Lung (tissue), 12 donors: ENCODE measurements around the gene HNRNPC. TPM values are rescaled to one million over a fixed set of nuclear protein-coding genes. Genes with fewer than 3 reads are reported as not detected.

Experiments
- ATAC-seq: fragments of 200-7000 bp; cut with Tn5 transposase; one replicate; pipeline ENCODE4 v1.9.1; 2020; ENCODE audit warnings: moderate number of reproducible peaks; ENCODE audit not compliant: insufficient read depth, low FRiP score
- DNase-seq, 3 donors: peaks; one replicate each; pipeline ENCODE4 v3.0.0-alpha.2; 2013 to 2017
- H3K27ac ChIP-seq, 2 donors: one replicate each; pipeline ENCODE4 v1.5.1; 2013; ENCODE audit warnings: mild to moderate bottlenecking in 2 of 2, moderate library complexity in 2 of 2, control low read depth in 1 of 2, inconsistent platforms in 1 of 2, low read depth in 1 of 2, low read length in 1 of 2
- H3K27me3 ChIP-seq, 3 donors: one replicate each; pipeline ENCODE4 v1.5.1; 2013; ENCODE audit warnings: low read length in 2 of 3; ENCODE audit not compliant: control insufficient read depth in 3 of 3, insufficient read depth in 3 of 3
- H3K36me3 ChIP-seq, 4 donors: one replicate each; pipeline ENCODE4 v1.5.1; 2013; ENCODE audit warnings: low read length in 4 of 4, mild to moderate bottlenecking in 1 of 4, moderate library complexity in 1 of 4; ENCODE audit not compliant: control insufficient read depth in 4 of 4, insufficient read depth in 4 of 4
- H3K4me1 ChIP-seq, 5 donors: one replicate each; pipeline ENCODE4 v1.5.1; 2013; ENCODE audit warnings: low read length in 5 of 5, mild to moderate bottlenecking in 2 of 5, moderate library complexity in 1 of 5; ENCODE audit not compliant: control insufficient read depth in 5 of 5, insufficient read depth in 5 of 5
- H3K4me3 ChIP-seq: one replicate; pipeline ENCODE4 v1.5.1; 2013; ENCODE audit warnings: mild to moderate bottlenecking, control low read depth, moderate library complexity
- H3K9ac ChIP-seq, 2 donors: one replicate each; pipeline ENCODE4 v1.5.1; 2013; ENCODE audit warnings: low read length in 2 of 2, control low read depth in 1 of 2; ENCODE audit not compliant: insufficient read depth in 1 of 2
- H3K9me3 ChIP-seq, 4 donors: one replicate each; pipeline ENCODE4 v1.5.1; 2013; ENCODE audit warnings: low read length in 3 of 4, mild to moderate bottlenecking in 1 of 4, moderate library complexity in 1 of 4; ENCODE audit not compliant: control insufficient read depth in 4 of 4, insufficient read depth in 3 of 4
- WGBS, 2 donors: extraction: QIAGEN DNeasy Blood & Tissue Kit; methylation state at CpG; one replicate each; pipeline ENCODE4 v1.1.7; 2013; 5-methylcytosine and 5-hydroxymethylcytosine counted together
- polyA plus RNA-seq, 2 donors: library from polyadenylated mRNA; stranded (reverse); fragments of 200-250 nt; gene quantifications; one replicate each; pipeline ENCODE4 v1.2.1, GENCODE V29; 2013
- total RNA-seq, 2 donors: library from RNA; depleted of rRNA in 1 of 2; stranded (reverse); fragments of >200 nt in 1 of 2; gene quantifications; one replicate each; pipeline ENCODE4 v1.2.1, GENCODE V29; 2014 to 2021
- TF ChIP-seq, protein P1 (sequence below): IDR thresholded peaks from 2 replicates; pipeline ENCODE4 v1.5.1; 2012; ENCODE audit warnings: mild to moderate bottlenecking; ENCODE audit errors: control extremely low read depth, extremely low read depth
- donor health status: control.
- donor health status: control.
- donor health status: Bipolar disorder and iron deficiency.
- donor health status: healthy.
- donor health status: DM: yes; HTN: yes; CAD: no.

HNRNPC gene
- total and polyA plus RNA-seq, 4 donors: 302 to 589 (median 542) TPM

DNA sequence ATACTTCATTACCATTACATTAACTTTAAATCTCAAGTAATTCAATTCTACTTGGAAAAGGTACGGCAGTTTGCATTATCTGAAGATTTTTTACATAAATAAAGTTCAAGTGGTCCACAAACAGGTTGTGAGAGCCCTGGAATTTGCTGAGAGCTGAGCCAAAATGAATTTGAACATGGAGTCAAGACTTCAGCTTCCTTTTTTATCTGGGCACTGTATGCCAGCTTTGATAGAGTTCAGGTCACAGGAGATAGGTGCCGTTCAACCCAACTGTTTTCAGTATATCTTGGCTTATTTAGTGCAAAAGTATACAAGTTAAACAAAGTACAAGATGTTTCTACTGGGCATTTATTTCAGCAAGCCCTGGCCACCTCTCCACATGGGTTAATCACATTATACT is 28.8 kb downstream of the HNRNPC start:
- TF ChIP-seq, protein P1, sequence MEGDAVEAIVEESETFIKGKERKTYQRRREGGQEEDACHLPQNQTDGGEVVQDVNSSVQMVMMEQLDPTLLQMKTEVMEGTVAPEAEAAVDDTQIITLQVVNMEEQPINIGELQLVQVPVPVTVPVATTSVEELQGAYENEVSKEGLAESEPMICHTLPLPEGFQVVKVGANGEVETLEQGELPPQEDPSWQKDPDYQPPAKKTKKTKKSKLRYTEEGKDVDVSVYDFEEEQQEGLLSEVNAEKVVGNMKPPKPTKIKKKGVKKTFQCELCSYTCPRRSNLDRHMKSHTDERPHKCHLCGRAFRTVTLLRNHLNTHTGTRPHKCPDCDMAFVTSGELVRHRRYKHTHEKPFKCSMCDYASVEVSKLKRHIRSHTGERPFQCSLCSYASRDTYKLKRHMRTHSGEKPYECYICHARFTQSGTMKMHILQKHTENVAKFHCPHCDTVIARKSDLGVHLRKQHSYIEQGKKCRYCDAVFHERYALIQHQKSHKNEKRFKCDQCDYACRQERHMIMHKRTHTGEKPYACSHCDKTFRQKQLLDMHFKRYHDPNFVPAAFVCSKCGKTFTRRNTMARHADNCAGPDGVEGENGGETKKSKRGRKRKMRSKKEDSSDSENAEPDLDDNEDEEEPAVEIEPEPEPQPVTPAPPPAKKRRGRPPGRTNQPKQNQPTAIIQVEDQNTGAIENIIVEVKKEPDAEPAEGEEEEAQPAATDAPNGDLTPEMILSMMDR: no peak
- no peak overlapping the region for H3K9ac ChIP-seq

DNA sequence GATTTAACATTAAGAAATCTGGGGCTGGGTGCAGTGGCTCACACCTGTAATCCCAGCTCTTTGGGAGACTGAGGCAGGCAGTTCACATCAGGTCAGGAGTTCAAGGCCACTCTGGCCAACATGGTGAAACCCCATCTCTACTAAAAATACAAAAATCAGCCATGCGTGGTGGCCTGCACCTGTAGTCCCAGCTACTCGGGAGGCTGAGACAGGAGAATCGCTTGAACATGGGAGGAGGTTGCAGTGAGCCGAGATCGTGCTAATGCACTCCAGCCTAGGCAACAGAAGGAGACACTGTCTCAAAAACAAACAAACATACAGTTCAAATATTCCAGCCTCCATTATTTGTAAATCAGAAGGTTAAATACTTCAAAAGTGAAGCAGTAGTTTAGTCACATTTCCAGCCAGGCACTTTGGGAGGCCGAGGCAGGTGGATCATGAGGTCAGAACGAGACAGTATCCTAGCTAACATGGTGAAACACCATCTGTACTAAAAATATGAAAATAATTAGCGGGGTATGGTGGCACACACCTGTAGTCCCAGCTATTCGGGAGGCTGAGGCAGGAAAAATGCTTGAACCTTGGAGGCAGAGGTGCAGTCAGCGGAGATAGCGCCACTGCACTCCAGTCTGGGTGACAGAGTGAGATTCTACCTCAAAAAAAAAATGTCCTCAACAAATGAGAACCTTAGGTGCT is 30.3 kb downstream of the HNRNPC start:
- Histone ChIP-seq H3K36me3 (peaks cover 9 to 46% (median 16%) of the 10 kb centered on the region in 4 donors), H3K27me3 (no peaks in the 10 kb centered on the region), H3K9me3 (no peaks in the 10 kb centered on the region), H3K9ac (no peak overlapping the region), H3K27ac (no peak overlapping the region), H3K4me3 (no peak overlapping the region), H3K4me1 (peaks cover 0 to 7% (median 0%) of the 10 kb centered on the region in 5 donors)
- no peak for ATAC-seq
- DNase-seq: no peak
- TF ChIP-seq, protein P1: no peak
- 89 to 94% methylated on average over 11 of the region's 11 CpGs for WGBS, 2 donors

More for the DNA sequence above, 28.8 kb downstream of the HNRNPC start:
- no peaks in the 10 kb centered on the region for H3K27me3 ChIP-seq
- H3K9me3 ChIP-seq: no peaks in the 10 kb centered on the region
- H3K36me3 ChIP-seq: peaks cover 8 to 42% (median 18%) of the 10 kb centered on the region in 4 donors
- peak in 1 of 3 donors; percentile 35 for DNase-seq
- no peak overlapping the region for H3K4me3 ChIP-seq
- WGBS, 2 donors: 62 to 80% methylated on average over 2 of the region's 2 CpGs
- no peak overlapping the region for H3K27ac ChIP-seq
- peaks cover 0 to 7% (median 0%) of the 10 kb centered on the region in 5 donors for H3K4me1 ChIP-seq
- no peak for ATAC-seq

DNA sequence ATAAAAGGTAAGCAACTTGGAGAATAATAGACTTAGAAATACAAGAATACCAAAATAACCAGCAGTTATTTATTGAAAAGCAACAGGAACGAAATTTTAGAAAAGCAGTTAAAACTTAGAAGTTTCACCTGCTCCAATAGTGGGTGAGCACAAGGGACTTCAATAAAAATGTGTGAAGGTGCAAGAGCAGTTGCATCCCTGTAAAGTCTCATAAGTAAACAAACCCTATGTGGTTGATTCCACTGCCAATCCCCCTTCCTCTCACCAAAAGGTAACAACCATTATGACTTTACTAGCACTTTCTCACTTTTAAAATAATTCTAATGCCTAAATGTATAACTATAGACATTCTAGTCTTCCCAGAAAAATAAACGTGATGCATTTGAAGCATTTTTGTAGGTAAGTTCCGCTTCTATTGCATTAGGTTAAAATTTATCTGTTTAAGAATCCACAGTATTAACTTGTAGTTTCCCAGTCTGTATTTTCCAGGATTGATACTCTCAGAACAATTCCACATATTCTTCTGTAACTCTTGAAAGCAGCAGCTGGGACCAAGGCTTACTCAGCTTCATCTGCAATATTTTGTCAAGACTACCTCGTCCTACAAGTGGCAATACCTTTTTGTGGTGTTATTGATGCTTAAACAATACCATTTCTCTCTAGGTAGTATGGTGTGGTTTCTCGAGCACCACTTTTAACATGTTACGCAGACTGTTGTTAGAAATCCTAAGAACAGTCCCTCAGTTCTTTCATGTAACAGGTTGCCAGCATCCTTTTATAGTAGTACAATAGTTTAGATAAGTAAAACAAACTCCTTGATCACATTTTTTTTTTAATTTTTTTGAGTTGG is 32.1 kb downstream of the HNRNPC start:
- TF ChIP-seq, protein P1: no peak
- Histone ChIP-seq H3K36me3 (peaks cover 11 to 59% (median 22%) of the 10 kb centered on the region in 4 donors), H3K9me3 (no peaks in the 10 kb centered on the region), H3K27me3 (no peaks in the 10 kb centered on the region), H3K9ac (no peak overlapping the region), H3K4me1 (peaks cover 0 to 7% (median 0%) of the 10 kb centered on the region in 5 donors), H3K4me3 (no peak overlapping the region), H3K27ac (no peak overlapping the region)
- 64 to 82% methylated on average over 6 of the region's 6 CpGs for WGBS, 2 donors
- peak; percentile 60 for ATAC-seq
- DNase-seq: no peak
